Kidney epithelial cell (primary cell): ENCODE measurements around the gene SLC7A14. TPM values are rescaled to one million over a fixed set of nuclear protein-coding genes. Genes with fewer than 3 reads are reported as not detected.

Experiments used
- DNase-seq: peaks from one replicate; pipeline ENCODE4 v3.0.0-alpha.2; 2010; ENCODE audit warnings: low read depth
- H3K27me3 ChIP-seq: 2 replicates; pipeline ENCODE4 v1.6.0; 2011; ENCODE audit warnings: low read length; ENCODE audit not compliant: control insufficient read depth, insufficient read depth
- H3K36me3 ChIP-seq: 2 replicates; pipeline ENCODE4 v1.5.1; 2011; ENCODE audit warnings: low read length; ENCODE audit not compliant: control insufficient read depth, insufficient read depth
- H3K4me3 ChIP-seq: 2 replicates; pipeline ENCODE4 v1.5.1; 2011; ENCODE audit warnings: low read depth, mild to moderate bottlenecking, control low read depth, low read length
- CTCF ChIP-seq: IDR thresholded peaks from 2 replicates; pipeline ENCODE4 v1.5.1; 2011; ENCODE audit warnings: mild to moderate bottlenecking, moderate library complexity, low read length, control low read depth, inconsistent platforms; ENCODE audit not compliant: insufficient read depth, poor library complexity, severe bottlenecking
- total RNA-seq: library from RNA; depleted of rRNA; stranded (reverse); fragments of >200 nt; gene quantifications from 2 replicates; pipeline ENCODE4 v1.2.3, GENCODE V29; 2015

The SLC7A14 gene
- total RNA-seq, 1 donor from 2014 or later = not detected

GRCh38 chr3:170611751-170612150 is 25.9 kb upstream of the SLC7A14 start:
- no peak for DNase-seq
- H3K4me3 ChIP-seq = no peak overlapping the region
- H3K27me3 ChIP-seq = no peaks in the 10 kb centered on the region
- no peak for TF ChIP-seq CTCF
- no peaks in the 10 kb centered on the region for H3K36me3 ChIP-seq

GRCh38 chr3:170610321-170610884 is 24.5 kb upstream of the SLC7A14 start:
- DNase-seq = no peak
- no peak for TF ChIP-seq CTCF

GRCh38 chr3:170608475-170608874 is 22.6 kb upstream of the SLC7A14 start:
- Histone ChIP-seq H3K27me3 (peaks cover 4% of the 10 kb centered on the region), H3K4me3 (no peak overlapping the region), H3K36me3 (no peaks in the 10 kb centered on the region)
- DNase-seq = no peak
- TF ChIP-seq CTCF = no peak

More at GRCh38 chr3:170610321-170610884, 24.5 kb upstream of the SLC7A14 start:
- no peaks in the 10 kb centered on the region for H3K27me3 ChIP-seq
- no peak overlapping the region for H3K4me3 ChIP-seq
- H3K36me3 ChIP-seq = no peaks in the 10 kb centered on the region

- no peak for DNase-seq
- no peak for TF ChIP-seq CTCF
- Histone ChIP-seq H3K36me3 (no peaks in the 10 kb centered on the region), H3K4me3 (no peak overlapping the region), H3K27me3 (peaks cover 4% of the 10 kb centered on the region)
Measured at GRCh38 chr3:170606675-170607074, 20.8 kb upstream of the SLC7A14 start.

- H3K36me3 ChIP-seq = no peaks in the 10 kb centered on the region
- peaks cover 4% of the 10 kb centered on the region for H3K27me3 ChIP-seq
- no peak for DNase-seq
- H3K4me3 ChIP-seq = no peak overlapping the region
- TF ChIP-seq CTCF = no peak
Measured at GRCh38 chr3:170605490-170605889, 19.6 kb upstream of the SLC7A14 start.

- no peak for TF ChIP-seq CTCF
- Histone ChIP-seq H3K27me3 (peaks cover 4% of the 10 kb centered on the region), H3K36me3 (no peaks in the 10 kb centered on the region), H3K4me3 (no peak overlapping the region)
- no peak for DNase-seq
Measured at GRCh38 chr3:170603770-170604510, 18.1 kb upstream of the SLC7A14 start.
